Pancreas (tissue), 10 donors: ENCODE results near the gene GALNT13. TPM values are rescaled to one million over a fixed set of nuclear protein-coding genes. Genes with fewer than 3 reads are reported as not detected.

ENCODE experiments used
- ATAC-seq, 4 donors: fragments of 200-7000 bp; cut with Tn5 transposase; one replicate each; pipeline versions ENCODE4 v1.8.0 to v1.9.1; 2020; ENCODE audit warnings: mild to moderate bottlenecking in 4 of 4, moderate library complexity in 4 of 4
- DNase-seq, 6 donors: peaks; one replicate each; pipeline ENCODE4 v3.0.0-alpha.2; 2020
- FAIRE-seq: peaks from 2 replicates; lab custom pipeline; 2012; peaks lifted over from hg19 to GRCh38; lab: Jason Lieb, UNC
- H3K27ac ChIP-seq, 4 donors: fragments of 200-600 bp; sonication (generic); 1 replicate in 3 of 4; 2 replicates in 1 of 4; pipeline versions ENCODE4 v1.5.0 to v1.8.0; 2020
- H3K27me3 ChIP-seq, 4 donors: fragments of 200-600 bp; one replicate each; pipeline ENCODE4 v1.8.0; 2021
- H3K36me3 ChIP-seq, 3 donors: fragments of 200-600 bp; sonication (generic) in 1 of 3; one replicate each; pipeline versions ENCODE4 v1.5.0 to v1.8.0; 2020 to 2021
- H3K4me1 ChIP-seq, 3 donors: fragments of 200-600 bp; one replicate each; pipeline ENCODE4 v1.8.0; 2021
- H3K4me3 ChIP-seq, 4 donors: fragments of 200-600 bp; sonication (generic) in 2 of 4; one replicate each; pipeline versions ENCODE4 v1.5.0 to v1.8.0; 2020 to 2021
- H3K9me3 ChIP-seq, 4 donors: fragments of 200-600 bp; one replicate each; pipeline ENCODE4 v1.8.0; 2021
- CTCF ChIP-seq, 4 donors: fragments of 200-600 bp; sonication (generic) in 3 of 4; IDR thresholded peaks; one replicate each; pipeline versions ENCODE4 v1.5.0 to v1.8.0; 2021; ENCODE audit warnings: antibody characterized with exemption in 4 of 4
- WGBS, 2 donors: extraction: QIAGEN DNeasy Blood & Tissue Kit; methylation state at CpG; one replicate each; pipeline ENCODE4 v1.1.7; 2013; 5-methylcytosine and 5-hydroxymethylcytosine counted together
- intact Hi-C, 3 donors: fragments of 100-400 bp; cut with DNase I; formaldehyde crosslinking; loops; one replicate each; pipeline versions ENCODE4 v1.11.1 to v1.14.2; 2022
- polyA plus RNA-seq, 2 donors: library from polyadenylated mRNA; stranded (reverse); fragments of 200-250 nt; gene quantifications; one replicate each; pipeline ENCODE4 v1.2.3, GENCODE V29; 2013
- total RNA-seq, 6 donors: library from RNA; stranded (reverse); fragmentation: NEBNext Ultra II Directional in 4 of 6; extraction: Animal tissue kit (Norgen Biotek cat#: 25700) in 4 of 6; gene quantifications; one replicate each; pipeline versions ENCODE4 v1.2.1 to v1.2.4, GENCODE V29; 2021 to 2023
- donor health status: healthy with polysubstance abuse.
- donor health status: DM: no; HTN: no; CAD: no; lungs with moderate emphysema.
- donor health status: DM: no; HTN: no; CAD: no.
- donor health status: control.
- donor health status: control.
- donor health status: Bipolar disorder and iron deficiency.
- donor health status: DM: yes; HTN: yes; CAD: no.
- donor health status: DM: no; HTN: no; CAD: no.
- donor health status: DM: no; HTN: no; CAD: no.
- donor health status: DM: yes; HTN: yes; CAD: no.

Gene GALNT13
- total and polyA plus RNA-seq, 8 donors: 0.09 to 1.8 (median 0.74) TPM

GRCh38 chr2:154256136-154256535, 384.4 kb downstream of the GALNT13 start:
- intact Hi-C loops: no loop called here
- no peak for FAIRE-seq
- TF ChIP-seq CTCF (IDR thresholded peaks at IDR 0.05): no peak
- H3K9me3 ChIP-seq: no peaks in the 10 kb centered on the region
- no peak for DNase-seq
- no peak for ATAC-seq
- no peaks in the 10 kb centered on the region for H3K4me1 ChIP-seq
- H3K27me3 ChIP-seq: no peaks in the 10 kb centered on the region
- no peak overlapping the region for H3K27ac ChIP-seq
- no peaks in the 10 kb centered on the region for H3K36me3 ChIP-seq
- no peak overlapping the region for H3K4me3 ChIP-seq
- WGBS, 2 donors: 63% methylated on average over 1 of the region's 1 CpG

DNA sequence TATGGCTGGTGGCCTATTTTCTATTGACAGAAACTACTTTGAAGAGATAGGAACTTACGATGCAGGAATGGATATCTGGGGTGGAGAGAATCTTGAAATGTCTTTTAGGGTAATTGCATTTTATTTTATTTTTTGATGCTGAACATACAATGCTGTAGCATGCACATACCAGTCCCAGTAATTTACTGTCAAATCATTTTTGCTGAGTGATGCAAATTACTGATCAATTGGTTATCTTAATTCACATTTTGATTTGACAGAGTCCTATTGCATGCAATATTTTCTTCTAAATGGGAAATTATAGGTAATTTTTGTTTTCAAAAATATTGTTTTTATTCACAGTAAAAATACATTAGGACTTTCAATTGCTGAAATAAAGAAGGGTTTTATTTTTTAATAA, 387.3 kb downstream of the GALNT13 start:
- no peaks in the 10 kb centered on the region for H3K36me3 ChIP-seq
- DNase-seq: no peak
- H3K9me3 ChIP-seq: no peaks in the 10 kb centered on the region
- no peak overlapping the region for H3K27ac ChIP-seq
- no peak for FAIRE-seq
- ATAC-seq: no peak
- intact Hi-C loops: no loop called here
- no peaks in the 10 kb centered on the region for H3K4me1 ChIP-seq
- WGBS, 2 donors: 52 to 69% methylated on average over 1 of the region's 1 CpG
- no peak overlapping the region for H3K4me3 ChIP-seq
- no peaks in the 10 kb centered on the region for H3K27me3 ChIP-seq
- TF ChIP-seq CTCF (IDR thresholded peaks at IDR 0.05): no peak

DNA sequence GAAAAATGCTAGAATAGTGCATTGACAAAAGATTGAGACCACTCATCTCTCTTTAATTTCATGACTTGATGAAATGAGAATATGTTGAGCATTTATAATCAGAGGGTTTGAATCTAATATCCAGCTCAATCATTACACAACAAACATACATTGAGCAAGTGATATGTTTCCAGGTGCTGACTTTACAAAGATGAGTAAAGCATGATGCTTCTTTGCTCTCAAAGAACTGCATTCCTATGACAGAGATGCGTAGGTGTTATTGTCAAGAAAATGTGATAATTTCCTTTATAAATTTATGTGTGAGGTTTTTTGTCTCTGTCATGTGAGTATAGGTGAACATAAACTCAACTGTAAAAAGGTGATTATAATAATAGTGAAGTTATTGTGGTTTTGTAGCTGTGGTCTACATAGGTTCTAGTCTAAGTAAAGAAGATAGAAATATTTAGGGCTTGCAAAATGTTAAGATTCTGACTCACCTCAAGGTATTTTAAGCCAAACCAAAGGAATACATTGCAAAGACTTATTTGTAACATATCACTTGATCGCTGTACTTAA, 389.8 kb downstream of the GALNT13 start:
- no peak overlapping the region for H3K27ac ChIP-seq
- intact Hi-C loops: no loop called here
- no peak for FAIRE-seq

DNA sequence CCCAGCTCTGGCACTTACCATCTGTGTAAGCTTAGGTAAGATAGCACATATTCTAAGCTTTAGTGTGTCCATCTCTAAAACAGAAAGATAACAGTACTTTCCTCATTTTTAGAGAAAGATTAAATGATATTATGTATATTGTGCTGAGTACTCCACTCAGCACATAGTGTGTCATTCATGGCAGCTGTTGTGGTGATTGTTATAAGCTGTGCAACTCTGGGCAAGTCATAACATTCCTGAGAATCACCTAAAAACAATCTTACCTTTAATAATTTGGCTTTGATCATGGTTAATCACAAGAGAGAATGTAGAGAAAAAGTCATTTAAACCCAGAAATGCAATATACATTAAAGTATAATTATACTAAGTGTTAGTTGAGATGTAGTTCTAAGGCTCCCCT, 391.5 kb downstream of the GALNT13 start:
- DNase-seq: no peak

More for the DNA sequence above, 389.8 kb downstream of the GALNT13 start:
- Histone ChIP-seq H3K9me3 (no peaks in the 10 kb centered on the region), H3K4me1 (no peaks in the 10 kb centered on the region), H3K36me3 (no peaks in the 10 kb centered on the region), H3K4me3 (no peak overlapping the region), H3K27me3 (peaks cover 0 to 4% (median 0%) of the 10 kb centered on the region in 4 donors)
- no peak for DNase-seq
- 81 to 90% methylated on average over 2 of the region's 2 CpGs for WGBS, 2 donors
- no peak for TF ChIP-seq CTCF (IDR thresholded peaks at IDR 0.05)
- ATAC-seq: no peak

More for the DNA sequence above, 391.5 kb downstream of the GALNT13 start:
- H3K4me3 ChIP-seq: no peak overlapping the region
- no peaks in the 10 kb centered on the region for H3K4me1 ChIP-seq
- no peak for TF ChIP-seq CTCF (IDR thresholded peaks at IDR 0.05)
- no peak overlapping the region for H3K27ac ChIP-seq
- H3K9me3 ChIP-seq: no peaks in the 10 kb centered on the region
- intact Hi-C loops: no loop called here
- ATAC-seq (no peak), FAIRE-seq (no peak)
- no peaks in the 10 kb centered on the region for H3K36me3 ChIP-seq
- peaks cover 0 to 4% (median 0%) of the 10 kb centered on the region in 4 donors for H3K27me3 ChIP-seq
